NCI-H69 (cell line): ENCODE measurements around the gene HMGN2.

ENCODE experiments used
- DNase-seq: peaks from one replicate; lab custom pipeline; 2025; lab: John Stamatoyannopoulos, UW

The HMGN2 gene

DNA sequence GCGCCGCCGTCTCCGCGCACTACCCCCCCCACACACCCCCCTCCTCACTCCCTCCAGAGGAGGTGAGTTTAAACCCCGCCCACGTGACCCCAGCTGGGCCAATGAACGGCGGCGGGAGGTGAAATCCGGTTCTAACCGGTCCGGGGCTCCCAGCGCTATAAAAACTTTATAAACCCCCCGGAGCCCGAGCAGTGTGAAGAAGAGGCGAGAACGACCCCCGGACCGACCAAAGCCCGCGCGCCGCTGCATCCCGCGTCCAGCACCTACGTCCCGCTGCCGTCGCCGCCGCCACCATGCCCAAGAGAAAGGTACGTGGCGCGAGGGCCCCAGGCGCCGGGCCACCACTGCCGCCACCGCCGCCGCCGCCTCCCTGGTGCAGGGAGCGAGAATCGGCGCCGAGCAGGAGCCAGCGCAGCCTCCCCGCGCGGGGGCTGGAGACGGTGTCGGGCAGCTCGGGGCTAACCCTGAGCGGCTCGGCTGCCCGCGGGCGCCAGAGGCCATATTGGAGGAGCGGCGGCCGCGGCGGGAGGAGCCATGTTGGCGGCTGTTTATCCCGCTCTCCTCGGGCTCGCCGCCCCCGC is at the start of gene HMGN2:
TSS of gene HMGN2 (plus strand) at position 121 of the 581 bp plus-strand sequence. CDS start at position 294, 173 bp downstream.
- DNase-seq = peak; percentile 95

DNA sequence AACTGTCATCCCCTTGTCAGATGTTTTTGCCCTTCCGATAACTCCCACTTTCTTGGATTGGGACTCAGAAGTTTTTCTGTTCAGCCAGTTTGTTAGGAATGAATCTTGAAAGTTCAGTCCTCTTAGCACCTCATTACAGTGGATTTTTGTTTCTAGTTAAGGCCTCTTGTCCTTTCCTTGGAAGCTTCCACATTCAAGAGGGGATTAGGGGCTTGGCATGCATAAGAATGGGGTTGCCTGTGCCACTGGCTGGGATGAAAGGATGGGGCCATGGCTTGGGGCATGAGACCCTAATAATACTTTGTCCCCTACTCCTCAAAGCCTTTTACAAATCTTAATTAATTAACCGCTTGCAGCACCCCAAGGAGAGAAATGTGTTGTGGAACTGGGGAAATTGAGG is 42.5 kb upstream of the HMGN2 start:
- no peak for DNase-seq

DNA sequence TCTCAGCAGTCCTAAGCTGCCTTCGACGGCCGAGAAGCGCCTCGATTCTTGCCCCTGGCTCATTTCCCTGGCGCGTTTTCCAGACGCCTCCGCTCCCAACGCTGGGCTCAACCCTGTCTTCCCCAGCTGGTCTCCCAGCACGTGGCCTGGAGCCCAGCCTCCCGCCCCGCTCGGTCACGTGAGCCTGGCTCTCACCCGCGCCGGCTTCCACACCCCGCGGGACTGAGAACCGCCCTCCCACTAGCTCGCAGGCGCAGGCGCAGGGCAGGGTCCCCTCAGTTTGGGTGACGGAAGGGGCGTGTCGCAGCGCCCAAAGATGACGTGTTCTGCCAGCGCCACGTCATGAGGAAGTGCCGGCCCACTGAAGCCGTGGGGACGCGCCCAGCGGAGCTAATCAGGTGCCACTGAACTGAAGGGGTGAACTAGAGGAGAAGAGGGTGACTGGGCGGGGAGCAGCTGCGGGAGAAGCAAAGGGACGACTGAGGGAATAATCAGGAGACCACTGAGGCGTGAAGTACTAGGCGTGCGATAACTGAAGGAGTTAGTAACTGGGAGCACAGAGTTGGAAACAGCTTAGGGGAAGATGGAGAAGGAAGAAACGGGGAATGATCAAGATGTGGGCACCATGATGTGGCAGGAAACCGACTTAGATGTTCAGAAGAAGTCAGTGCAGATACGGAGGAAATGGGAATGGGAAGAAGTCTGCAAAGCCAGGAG is 40.1 kb upstream of the HMGN2 start, which contains the start of gene DHDDS:
TSS of gene DHDDS (plus strand) at position 343 of the 717 bp plus-strand sequence. CDS start 625 bp downstream, outside the sequence.
- DNase-seq = peak; percentile 97

DNA sequence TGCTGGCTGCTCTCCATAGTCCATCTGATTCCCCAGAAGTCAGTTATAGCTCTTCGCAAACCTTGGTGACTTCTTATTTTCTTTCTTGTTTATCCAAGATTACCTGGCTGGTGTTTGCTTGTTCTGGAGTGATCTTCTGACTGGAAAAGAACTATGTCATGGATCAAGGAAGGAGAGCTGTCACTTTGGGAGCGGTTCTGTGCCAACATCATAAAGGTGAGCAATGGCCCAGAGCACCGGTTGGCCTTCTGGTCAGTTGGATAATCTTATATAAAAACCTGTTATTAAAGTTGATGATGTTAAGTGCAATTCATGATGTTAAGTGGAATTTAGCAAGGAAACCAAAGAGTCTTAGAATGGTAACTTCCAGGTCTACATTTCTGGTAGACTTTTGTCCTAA is 39.4 kb upstream of the HMGN2 start:
- DNase-seq = no peak

DNA sequence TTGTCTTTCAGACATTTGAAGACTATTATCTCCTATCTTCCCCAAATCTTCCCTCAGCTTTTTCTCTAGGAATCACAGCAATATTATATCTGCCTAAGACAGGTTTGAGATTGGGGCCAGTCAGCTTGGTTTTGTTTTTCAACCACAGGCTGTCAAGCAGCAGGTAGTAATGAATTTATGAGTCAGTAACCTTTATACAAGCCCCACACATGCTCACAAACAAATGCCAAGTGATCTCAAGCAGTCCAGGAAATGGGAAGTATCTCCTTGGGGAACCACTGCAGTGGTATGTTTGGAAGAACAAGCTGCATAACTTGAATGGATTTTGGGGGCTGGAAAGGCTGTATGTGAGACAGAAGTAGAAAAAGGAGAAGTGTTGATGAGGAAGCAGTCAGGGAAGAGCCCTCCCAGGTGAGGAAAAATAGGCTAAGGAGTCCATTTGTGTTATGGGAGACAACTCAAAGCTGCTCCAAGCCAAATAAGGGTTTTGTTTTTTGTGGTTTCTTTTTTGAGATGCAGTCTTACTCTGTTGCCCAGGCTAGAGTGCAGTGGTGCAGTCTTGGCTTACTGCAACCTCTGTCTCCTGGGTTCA is 38.0 kb upstream of the HMGN2 start:
- DNase-seq = peak; percentile 3

DNA sequence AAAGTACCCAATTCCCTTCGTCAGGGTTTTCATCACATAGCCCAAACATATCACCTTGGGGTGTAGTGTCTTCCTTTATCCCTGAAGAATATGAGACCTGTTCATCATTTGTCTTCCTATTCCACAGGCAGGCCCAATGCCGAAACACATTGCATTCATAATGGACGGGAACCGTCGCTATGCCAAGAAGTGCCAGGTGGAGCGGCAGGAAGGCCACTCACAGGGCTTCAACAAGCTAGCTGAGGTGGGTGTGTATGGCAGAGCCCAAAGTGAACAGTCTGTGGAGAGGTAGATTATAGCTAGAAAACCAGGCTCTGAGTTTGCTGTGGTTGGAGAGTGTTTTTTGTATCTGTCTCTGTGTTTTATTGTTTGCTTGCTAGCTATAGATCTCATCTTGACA is 34.2 kb upstream of the HMGN2 start:
- no peak for DNase-seq

DNA sequence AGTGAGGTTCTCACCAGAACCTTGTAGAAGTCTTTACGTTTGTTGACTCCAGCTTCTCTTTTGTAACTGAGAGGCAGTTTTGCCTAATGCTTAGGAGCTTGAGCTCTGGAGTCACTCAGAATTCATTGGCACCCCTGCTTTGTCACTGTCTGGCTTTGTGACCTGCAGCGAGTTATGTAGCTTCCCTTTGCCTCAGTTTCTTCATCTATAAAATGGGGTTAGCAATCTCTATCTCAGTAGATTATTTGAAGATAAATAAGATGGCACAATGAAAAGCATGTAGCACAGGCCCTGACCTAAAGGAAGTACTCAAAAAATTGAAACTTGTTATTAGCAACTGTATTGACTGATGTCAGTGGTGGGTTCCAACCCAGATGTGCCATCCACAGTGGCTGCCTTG is 32.0 kb upstream of the HMGN2 start:
- no peak for DNase-seq

DNA sequence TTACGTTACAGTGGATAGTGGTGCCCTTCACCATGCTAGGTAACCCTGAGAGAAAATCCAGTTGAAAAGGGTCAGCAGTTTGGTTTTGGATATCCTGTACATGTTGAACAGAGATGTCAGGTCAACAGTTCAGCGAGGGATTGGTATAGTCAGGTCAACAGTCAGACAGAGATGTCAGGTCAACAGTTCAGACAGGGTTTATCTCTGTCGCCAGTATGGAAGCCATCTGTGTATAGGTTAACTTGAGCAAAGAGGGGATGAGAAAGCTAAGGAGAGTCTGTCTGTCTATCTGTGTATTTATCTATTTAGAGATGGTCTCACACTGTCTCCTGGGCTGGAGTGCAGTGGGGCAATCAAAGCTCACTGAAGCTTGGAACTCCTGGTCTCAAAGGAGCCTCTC is 22.4 kb upstream of the HMGN2 start:
- DNase-seq = no peak

DNA sequence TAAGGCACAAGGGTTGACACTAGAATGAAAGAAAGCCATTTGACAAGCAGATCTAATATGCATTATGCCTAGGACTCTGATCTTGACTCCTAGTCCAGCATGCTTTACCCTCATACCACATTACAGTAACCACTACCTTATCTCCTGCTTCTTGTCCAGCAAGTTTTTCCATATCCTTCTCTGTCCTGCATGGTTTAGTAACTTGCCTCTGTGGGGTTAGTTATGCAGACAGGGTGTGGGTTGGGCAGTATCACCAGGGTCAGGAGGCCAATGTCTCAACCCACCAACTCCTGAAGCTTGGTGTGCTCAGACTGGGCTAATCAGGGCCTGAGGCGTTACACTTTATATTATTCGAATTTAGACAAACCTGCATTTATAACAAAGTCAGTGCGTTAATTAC is 21.3 kb upstream of the HMGN2 start:
- no peak for DNase-seq

DNA sequence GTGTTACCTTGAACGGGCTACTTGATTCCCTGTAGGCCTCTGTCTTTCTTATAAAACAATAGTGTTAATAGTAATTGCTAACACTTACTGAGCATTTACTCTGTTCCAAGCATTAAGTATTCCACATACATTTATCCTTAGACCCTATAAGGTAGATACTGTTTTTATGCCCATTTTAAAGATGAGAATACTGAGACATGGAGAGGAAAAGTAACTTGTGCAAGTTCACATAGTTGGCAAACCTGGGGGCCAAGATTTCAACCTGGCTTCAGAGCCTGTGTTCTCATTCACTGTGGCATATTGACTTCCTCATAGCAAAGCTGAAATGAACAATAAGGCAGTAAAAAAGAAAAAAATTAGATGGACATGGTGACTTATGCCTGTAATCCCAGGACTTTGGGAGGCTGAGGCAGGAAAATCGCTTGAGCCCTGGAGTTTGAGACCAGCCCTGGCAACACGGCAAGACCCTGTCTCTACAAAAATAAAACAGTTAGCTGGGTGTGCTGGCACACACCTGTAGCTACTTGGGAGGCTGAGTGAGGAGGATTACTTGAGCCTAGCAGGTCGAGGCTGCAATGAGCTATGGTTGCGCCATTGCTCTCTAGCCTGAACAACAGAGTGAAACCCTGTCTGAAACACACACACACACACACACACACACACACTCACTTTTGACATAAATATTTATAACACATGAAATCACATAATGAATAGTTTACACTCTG is 19.6 kb upstream of the HMGN2 start:
- DNase-seq = no peak

DNA sequence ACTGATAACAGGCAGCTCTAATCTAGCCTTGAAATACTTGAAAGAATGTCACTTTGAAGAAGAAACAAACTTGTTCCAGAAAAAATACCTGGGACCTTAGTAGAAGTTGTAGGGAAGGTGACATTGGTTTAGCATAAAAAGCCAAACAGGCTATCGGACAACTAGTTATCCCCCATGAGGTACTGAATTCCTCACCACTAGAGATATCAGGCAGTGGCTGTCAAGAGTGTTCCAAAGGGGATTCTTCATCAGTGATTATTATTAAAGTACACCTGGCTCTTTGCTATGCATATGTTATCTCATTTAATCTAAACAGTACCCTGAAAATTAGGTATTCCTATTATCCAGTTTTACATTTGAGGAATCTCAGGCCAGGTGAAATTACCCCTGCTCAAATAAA is 13.1 kb upstream of the HMGN2 start:
- DNase-seq = no peak

DNA sequence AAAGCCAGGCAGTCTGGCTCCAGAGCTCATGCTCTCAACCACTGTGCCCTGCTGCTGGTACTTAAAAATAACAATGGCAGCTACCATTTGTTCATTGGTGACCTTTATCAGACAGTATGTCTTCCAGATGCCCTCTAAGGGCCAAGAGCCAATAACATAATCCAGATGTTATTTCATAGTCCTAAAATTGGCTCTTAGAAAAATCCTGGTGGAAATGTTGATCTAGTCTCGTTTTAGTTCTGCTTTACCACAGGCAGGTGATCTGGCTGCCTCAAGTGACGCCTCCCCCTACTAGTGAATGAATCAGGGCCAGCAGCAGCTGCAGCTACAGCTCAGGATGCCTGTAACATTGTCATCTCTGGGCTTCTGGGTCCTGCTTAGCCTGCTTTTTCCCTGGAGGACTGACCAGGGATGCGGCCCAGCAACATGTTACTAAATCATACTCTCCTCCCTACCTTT is 12.6 kb upstream of the HMGN2 start:
- DNase-seq = no peak

DNA sequence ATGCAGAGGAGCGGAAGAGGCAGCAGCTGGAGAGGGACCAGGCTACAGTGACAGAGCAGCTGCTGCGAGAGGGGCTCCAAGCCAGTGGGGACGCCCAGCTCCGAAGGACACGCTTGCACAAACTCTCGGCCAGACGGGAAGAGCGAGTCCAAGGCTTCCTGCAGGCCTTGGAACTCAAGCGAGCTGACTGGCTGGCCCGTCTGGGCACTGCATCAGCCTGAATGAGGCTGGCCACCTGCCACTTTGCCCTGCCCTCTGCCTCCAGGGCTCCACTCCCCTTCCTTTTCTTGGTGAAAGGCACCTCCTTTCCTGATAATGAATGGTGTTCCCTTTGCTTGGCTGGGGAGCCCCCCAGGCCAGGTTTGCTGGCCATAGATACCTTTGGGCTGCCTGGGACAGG is 3.3 kb upstream of the HMGN2 start:
- DNase-seq = peak; percentile 87

DNA sequence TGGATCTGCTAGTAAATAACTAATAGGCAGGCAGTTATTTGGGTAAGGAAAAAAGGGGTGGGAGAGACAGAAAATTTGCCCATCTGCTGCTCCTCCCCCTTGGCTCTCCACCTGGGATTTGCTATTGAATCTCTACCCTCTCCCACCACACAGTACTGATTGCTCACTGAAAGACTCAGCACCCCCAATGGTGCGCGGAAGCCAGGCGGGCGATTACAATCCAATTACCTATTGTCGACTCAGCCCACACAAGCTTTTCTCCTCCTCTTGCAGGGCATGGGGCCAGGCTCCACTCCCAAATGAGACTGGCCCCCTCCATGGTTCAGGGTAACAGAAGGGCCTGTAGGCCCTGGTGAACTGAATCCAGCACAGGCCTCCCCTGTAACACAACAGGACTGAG is 2.7 kb upstream of the HMGN2 start:
- DNase-seq = peak; percentile 95

DNA sequence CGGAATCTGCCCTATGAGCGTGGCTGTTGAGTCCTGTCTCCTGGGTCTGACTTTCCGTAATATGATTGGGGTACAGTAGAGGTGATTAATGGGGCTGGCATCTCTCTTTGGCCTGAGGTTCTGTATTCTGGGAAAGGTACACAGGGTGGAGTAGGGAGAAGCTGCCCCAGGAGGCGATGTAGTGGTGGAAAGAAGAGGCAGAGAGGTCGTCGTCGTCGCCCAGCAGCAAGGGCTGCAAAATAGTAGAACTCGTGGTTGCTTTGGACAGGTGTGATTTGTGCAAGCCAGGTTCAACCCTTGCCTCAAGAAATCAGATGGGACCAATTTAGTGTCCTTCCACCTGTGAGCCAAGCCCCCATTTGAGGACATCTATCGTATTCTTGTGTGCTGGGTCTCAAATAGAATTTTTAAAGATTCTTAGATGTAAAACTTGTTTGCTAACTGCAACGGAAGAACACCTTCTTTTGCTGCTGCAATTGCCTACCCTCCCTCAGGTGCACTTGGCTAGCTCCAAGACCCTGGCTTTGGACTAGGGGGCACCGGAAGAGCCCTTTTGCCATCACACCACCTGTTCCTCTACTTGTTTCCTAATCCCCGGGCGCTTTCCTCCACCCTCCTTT is 1.3 kb upstream of the HMGN2 start:
- DNase-seq = peak; percentile 77

DNA sequence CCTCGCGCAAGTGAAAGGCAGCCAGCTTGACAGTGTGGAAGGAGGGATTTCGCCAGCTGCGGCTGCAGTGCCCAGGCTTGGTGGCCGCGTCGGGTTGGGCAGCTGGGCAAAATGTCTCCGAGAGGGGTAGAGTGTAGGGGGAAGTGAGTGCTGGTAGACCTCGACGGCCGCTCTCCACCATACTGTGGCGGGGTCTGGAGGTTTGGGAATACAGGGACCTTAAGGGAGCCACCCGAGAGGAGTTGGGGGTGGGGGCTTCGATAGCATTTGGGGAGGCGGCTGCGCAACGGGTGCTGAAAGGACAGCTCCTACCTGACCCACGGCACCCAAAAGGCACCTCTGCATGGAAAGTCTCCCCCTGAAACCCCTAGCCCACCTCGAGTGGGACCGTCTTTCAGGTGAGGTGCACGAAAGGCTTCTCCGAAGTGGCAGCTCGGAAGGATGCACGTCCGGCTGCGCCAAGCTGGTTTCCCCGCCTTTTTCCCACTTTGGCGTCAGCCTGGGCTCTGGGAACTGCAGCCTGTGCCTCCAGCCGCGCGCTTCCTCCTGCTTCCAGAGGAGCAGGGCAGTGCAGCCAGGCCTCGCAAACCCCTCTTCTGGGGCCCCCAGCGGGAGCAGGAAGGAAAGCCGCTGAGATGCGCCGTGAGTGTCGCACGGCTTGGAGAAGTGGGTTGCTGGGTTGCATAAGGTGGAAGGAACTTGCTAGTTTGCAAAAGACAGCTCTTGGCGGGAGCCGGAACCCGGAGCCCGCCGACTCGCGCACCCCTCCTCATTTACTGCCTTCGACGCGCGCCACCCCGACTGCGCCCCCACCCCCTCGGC is 531 bp upstream of the HMGN2 start:
- DNase-seq = no peak

DNA sequence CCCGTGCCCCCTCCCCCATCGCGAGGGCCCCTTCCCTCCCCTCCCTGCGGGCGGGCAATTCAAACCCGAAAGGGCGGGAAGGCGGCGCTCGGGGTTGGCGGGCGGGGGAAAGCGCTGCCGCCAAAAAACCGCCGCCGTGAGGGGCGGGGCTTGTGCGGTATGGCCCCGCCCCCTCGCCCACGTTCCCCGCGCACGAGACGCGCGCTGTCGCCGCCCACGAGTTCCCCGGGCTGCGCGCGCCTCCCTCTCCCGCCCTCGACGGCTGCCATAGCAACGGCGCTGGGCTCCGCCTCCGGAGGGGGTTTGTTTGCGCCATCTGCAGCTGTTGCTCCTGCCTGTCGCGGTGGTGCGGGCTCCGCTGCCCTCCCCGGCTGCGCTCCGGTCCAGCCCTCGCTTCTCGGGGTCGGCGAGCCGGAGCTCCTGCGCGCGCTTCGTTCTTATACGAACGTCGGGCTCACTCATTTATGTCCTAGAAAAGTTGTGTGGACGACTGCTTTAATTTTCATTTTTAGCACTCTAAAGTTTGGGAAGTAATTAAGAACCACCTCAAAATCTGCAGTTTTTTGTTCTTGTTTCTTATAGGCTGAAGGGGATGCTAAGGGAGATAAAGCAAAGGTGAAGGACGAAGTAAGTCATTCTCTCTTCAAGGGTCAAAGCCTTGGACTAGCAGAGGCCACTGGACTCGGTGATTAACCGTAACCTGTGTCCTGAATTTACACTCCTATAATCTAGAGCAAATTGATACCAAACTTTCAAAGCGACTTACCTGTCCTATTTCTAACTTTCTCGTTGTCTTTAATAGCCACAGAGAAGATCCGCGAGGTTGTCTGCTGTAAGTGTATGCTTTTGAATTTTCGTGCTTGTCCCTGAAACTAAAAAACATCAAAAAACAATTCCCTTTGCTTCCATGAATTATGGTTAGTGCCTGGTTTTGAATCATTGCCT is 933 bp downstream of the HMGN2 start:
- DNase-seq = peak; percentile 93

DNA sequence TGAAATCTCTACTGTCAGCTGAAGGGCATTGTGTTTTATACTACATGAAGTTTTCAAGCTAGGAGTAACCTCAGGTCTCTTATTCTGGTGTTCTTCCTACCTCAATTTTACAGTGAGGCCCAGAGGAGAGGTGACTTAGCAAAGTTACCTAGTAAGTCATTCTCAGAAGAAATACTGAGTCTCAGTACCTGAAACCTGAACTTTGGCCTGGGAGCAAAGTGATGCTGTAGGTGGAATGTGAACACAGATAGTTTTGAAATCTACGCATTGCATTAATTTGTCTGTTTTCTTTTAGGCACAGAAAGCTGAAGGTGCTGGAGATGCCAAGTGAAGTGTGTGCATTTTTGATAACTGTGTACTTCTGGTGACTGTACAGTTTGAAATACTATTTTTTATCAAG is 2.6 kb downstream of the HMGN2 start:
- no peak for DNase-seq

DNA sequence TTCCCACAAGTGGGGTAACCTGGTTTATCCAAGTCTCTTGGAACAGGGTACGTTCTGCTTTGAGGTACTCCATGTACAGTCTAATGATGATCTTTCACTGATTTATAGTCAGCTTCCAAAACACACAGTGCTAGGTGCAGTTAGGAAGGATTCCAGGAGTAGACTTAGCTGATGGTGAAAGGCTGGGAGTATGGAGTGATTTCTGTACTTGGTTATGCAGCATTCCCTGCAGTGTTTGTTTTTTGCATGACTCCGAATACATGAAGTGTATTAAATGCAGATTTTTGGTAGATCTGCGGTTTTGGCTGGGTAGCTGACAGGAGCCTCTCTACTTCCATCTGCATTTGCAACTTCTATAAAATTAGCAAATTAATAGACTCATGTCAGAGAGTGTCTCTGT is 3.7 kb downstream of the HMGN2 start:
- DNase-seq = no peak

DNA sequence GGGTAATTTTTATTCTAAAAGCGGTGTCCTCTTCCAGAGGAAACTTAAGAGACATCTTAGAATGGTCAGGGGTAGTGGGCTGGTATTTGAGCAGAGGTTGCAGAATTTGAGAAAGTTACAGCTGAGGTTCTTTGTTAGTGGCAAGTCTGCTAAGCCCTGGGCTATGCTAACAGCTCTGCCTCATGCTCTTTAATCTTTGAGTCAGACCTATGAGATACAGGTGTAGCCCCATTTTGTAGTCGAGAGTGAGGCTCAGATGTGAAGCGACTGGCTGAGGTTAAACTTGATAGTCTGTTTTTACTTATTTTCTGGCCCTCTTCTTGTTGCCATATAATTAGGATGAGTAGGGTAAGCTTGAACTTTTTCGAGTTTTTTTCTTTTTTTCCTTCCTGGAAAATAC is 4.7 kb downstream of the HMGN2 start:
- DNase-seq = no peak
